SK-N-SH treated with all-trans-retinoic acid at 6 μM for 48 hours (cell line): ENCODE measurements around the gene FAM241B.

Source experiments
- ATAC-seq: fragments of 200-7000 bp; cut with Tn5 transposase; 3 replicates; pipeline ENCODE4 v1.9.1; 2020; ENCODE audit warnings: mild to moderate bottlenecking, moderate library complexity
- ARNTL ChIP-seq: fragments of 450-650 bp; formaldehyde crosslinking; IDR thresholded peaks from 2 replicates; pipeline ENCODE4 v1.5.0; 2020; ENCODE audit warnings: low read depth, mild to moderate bottlenecking, moderate library complexity, borderline replicate concordance
- BACH2 ChIP-seq: fragments of 250-450 bp; sonication (Bioruptor Pico); IDR thresholded peaks from 2 replicates; pipeline ENCODE4 v1.9.0; 2021; ENCODE audit warnings: mild to moderate bottlenecking, borderline replicate concordance
- CREB5 ChIP-seq: fragments of 250-450 bp; sonication (Bioruptor Pico); IDR thresholded peaks from 2 replicates; pipeline ENCODE4 v1.5.1; 2020; ENCODE audit warnings: low read depth, mild to moderate bottlenecking, moderate library complexity
- CSDC2 ChIP-seq: fragments of 250-450 bp; sonication (Bioruptor Pico); IDR thresholded peaks from 2 replicates; pipeline ENCODE4 v1.5.0; 2020; ENCODE audit warnings: mild to moderate bottlenecking, moderate library complexity
- CSRNP3 ChIP-seq: fragments of 250-450 bp; sonication (Bioruptor Pico); IDR thresholded peaks from 2 replicates; pipeline ENCODE4 v1.5.1; 2021; ENCODE audit warnings: mild to moderate bottlenecking, moderate library complexity
- ESRRG ChIP-seq: fragments of 250-450 bp; sonication (Bioruptor Pico); IDR thresholded peaks from 2 replicates; pipeline ENCODE4 v1.6.1; 2021; ENCODE audit warnings: mild to moderate bottlenecking
- GLIS3 ChIP-seq: fragments of 250-450 bp; sonication (Bioruptor Pico); IDR thresholded peaks from 2 replicates; pipeline ENCODE4 v1.5.0; 2020; ENCODE audit warnings: mild to moderate bottlenecking, moderate library complexity
- ISL1 ChIP-seq: fragments of 250-450 bp; sonication (Bioruptor Pico); IDR thresholded peaks from 2 replicates; pipeline ENCODE4 v2.1.2; 2022; ENCODE audit warnings: mild to moderate bottlenecking, moderate library complexity
- OSR1 ChIP-seq: fragments of 250-450 bp; sonication (Bioruptor Pico); IDR thresholded peaks from 2 replicates; pipeline ENCODE4 v1.8.0; 2022; ENCODE audit warnings: moderate library complexity, mild to moderate bottlenecking, inconsistent platforms
- PATZ1 ChIP-seq: fragments of 250-450 bp; sonication (Bioruptor Pico); IDR thresholded peaks from 2 replicates; pipeline ENCODE4 v1.8.0; 2020; ENCODE audit warnings: mild to moderate bottlenecking, moderate library complexity, borderline replicate concordance
- POU6F1 ChIP-seq: fragments of 250-450 bp; sonication (Bioruptor Pico); IDR thresholded peaks from 2 replicates; pipeline ENCODE4 v1.8.0; 2021; ENCODE audit warnings: low read depth, mild to moderate bottlenecking, moderate library complexity, borderline replicate concordance
- PPARA ChIP-seq: fragments of 250-450 bp; sonication (Bioruptor Pico); IDR thresholded peaks from 2 replicates; pipeline ENCODE4 v1.5.0; 2020; ENCODE audit warnings: mild to moderate bottlenecking, borderline replicate concordance
- RARB ChIP-seq: fragments of 250-450 bp; sonication (Bioruptor Pico); IDR thresholded peaks from 2 replicates; pipeline ENCODE4 v1.8.0; 2021; ENCODE audit warnings: mild to moderate bottlenecking, moderate library complexity
- SNAI2 ChIP-seq: fragments of 250-450 bp; sonication (Bioruptor Pico); IDR thresholded peaks from 2 replicates; pipeline ENCODE4 v1.5.0; 2020; ENCODE audit warnings: mild to moderate bottlenecking, moderate library complexity
- TCF4 ChIP-seq: fragments of 250-450 bp; sonication (Bioruptor Pico); IDR thresholded peaks from 2 replicates; pipeline ENCODE4 v1.8.0; 2021; ENCODE audit warnings: mild to moderate bottlenecking, moderate library complexity, borderline replicate concordance
- TSHZ2 ChIP-seq: fragments of 250-450 bp; sonication (Bioruptor Pico); IDR thresholded peaks from 2 replicates; pipeline ENCODE4 v1.5.0; 2020; ENCODE audit warnings: mild to moderate bottlenecking, moderate library complexity
- ZC3H10 ChIP-seq: fragments of 250-450 bp; sonication (Bioruptor Pico); IDR thresholded peaks from 2 replicates; pipeline ENCODE4 v1.5.1; 2021; ENCODE audit warnings: mild to moderate bottlenecking, moderate library complexity
- ZFP3 ChIP-seq: fragments of 250-450 bp; sonication (Bioruptor Pico); IDR thresholded peaks from 2 replicates; pipeline ENCODE4 v1.5.0; 2020; ENCODE audit warnings: mild to moderate bottlenecking, moderate library complexity
- ZNF565 ChIP-seq: fragments of 450-650 bp; formaldehyde crosslinking; conservative IDR thresholded peaks from 2 replicates; pipeline ENCODE4 v1.5.0; 2020; ENCODE audit warnings: low read depth, mild to moderate bottlenecking, moderate library complexity
- ZNF70 ChIP-seq: fragments of 450-650 bp; formaldehyde crosslinking; IDR thresholded peaks from 2 replicates; pipeline ENCODE4 v1.5.0; 2020; ENCODE audit warnings: mild to moderate bottlenecking, moderate library complexity
- ZNF8 ChIP-seq: fragments of 450-650 bp; formaldehyde crosslinking; IDR thresholded peaks from 2 replicates; pipeline ENCODE4 v1.5.0; 2020; ENCODE audit warnings: mild to moderate bottlenecking, moderate library complexity

The FAM241B gene

GRCh38 chr10:69668721-69669120 is 38.7 kb downstream of the FAM241B start (continued):
- TF ChIP-seq CREB5 (CRISPR knock-in tag) (no peak), ZC3H10 (CRISPR knock-in tag) (no peak)

GRCh38 chr10:69669409-69669808 is 39.4 kb downstream of the FAM241B start:
- ATAC-seq, result no peak
- no peak for TF ChIP-seq ESRRG
- no peak for TF ChIP-seq ISL1
- TF ChIP-seq BACH2 (CRISPR knock-in tag), result no peak
- no peak for TF ChIP-seq OSR1 (CRISPR knock-in tag)
- TF ChIP-seq SNAI2 (CRISPR knock-in tag), result no peak
- no peak for TF ChIP-seq CSDC2 (CRISPR knock-in tag)
- TF ChIP-seq RARB, result no peak
- TF ChIP-seq POU6F1 (CRISPR knock-in tag), result no peak
- no peak for TF ChIP-seq CSRNP3 (CRISPR knock-in tag)
- no peak for TF ChIP-seq CREB5 (CRISPR knock-in tag)
- no peak for TF ChIP-seq ARNTL (CRISPR knock-in tag)
- no peak for TF ChIP-seq TCF4 (CRISPR knock-in tag)
- no peak for TF ChIP-seq PPARA (CRISPR knock-in tag)
- no peak for TF ChIP-seq TSHZ2 (CRISPR knock-in tag)

GRCh38 chr10:69673521-69673920 is 43.5 kb downstream of the FAM241B start:
- no peak for ATAC-seq
- no peak for TF ChIP-seq GLIS3 (CRISPR knock-in tag)
- TF ChIP-seq ZNF8 (CRISPR knock-in tag), result no peak
- TF ChIP-seq RARB, result no peak
- TF ChIP-seq ZC3H10 (CRISPR knock-in tag), result no peak
- TF ChIP-seq PPARA (CRISPR knock-in tag), result no peak
- TF ChIP-seq TCF4 (CRISPR knock-in tag), result no peak
- no peak for TF ChIP-seq OSR1 (CRISPR knock-in tag)
- no peak for TF ChIP-seq PATZ1
- TF ChIP-seq POU6F1 (CRISPR knock-in tag), result no peak
- no peak for TF ChIP-seq TSHZ2 (CRISPR knock-in tag)
- no peak for TF ChIP-seq ZNF565 (CRISPR knock-in tag)
- TF ChIP-seq ZNF70, result no peak
- TF ChIP-seq BACH2 (CRISPR knock-in tag), result no peak
- TF ChIP-seq ISL1, result no peak
- no peak for TF ChIP-seq ESRRG
- no peak for TF ChIP-seq ARNTL (CRISPR knock-in tag)
- no peak for TF ChIP-seq ZFP3 (CRISPR knock-in tag)
